ENCODE measurements around the gene APBA1.

Gene APBA1

GRCh38 chr9:69516353-69517322 lies 155.5 kb downstream of the APBA1 start:
- no peak for DNase-seq

- no peak for DNase-seq
Measured at GRCh38 chr9:69515810-69516209, 156.4 kb downstream of the APBA1 start.

GRCh38 chr9:69513141-69513820 lies 158.9 kb downstream of the APBA1 start:
- no peak for DNase-seq

- no peak for DNase-seq
Measured at GRCh38 chr9:69504058-69504457, 168.1 kb downstream of the APBA1 start.

GRCh38 chr9:69502671-69503301 lies 169.4 kb downstream of the APBA1 start:
- no peak for DNase-seq

GRCh38 chr9:69500896-69501295 lies 171.3 kb downstream of the APBA1 start:
- DNase-seq: no peak

GRCh38 chr9:69499959-69500358 lies 172.2 kb downstream of the APBA1 start:
- no peak for DNase-seq

- no peak for DNase-seq
Measured at GRCh38 chr9:69499407-69499806, 172.8 kb downstream of the APBA1 start.

- no peak for DNase-seq
Measured at GRCh38 chr9:69498470-69498869, 173.7 kb downstream of the APBA1 start.

- DNase-seq: no peak
Measured at GRCh38 chr9:69497816-69498215, 174.4 kb downstream of the APBA1 start.

GRCh38 chr9:69496846-69497450 lies 175.2 kb downstream of the APBA1 start:
- DNase-seq: no peak

GRCh38 chr9:69495296-69495695 lies 176.9 kb downstream of the APBA1 start:
- DNase-seq: no peak

GRCh38 chr9:69494763-69495162 lies 177.4 kb downstream of the APBA1 start:
- DNase-seq: no peak

- no peak for DNase-seq
Measured at GRCh38 chr9:69494208-69494607, 178.0 kb downstream of the APBA1 start.

GRCh38 chr9:69486498-69486897 lies 185.7 kb downstream of the APBA1 start:
- DNase-seq: no peak

- peak; percentile 27 for DNase-seq
Measured at GRCh38 chr9:69485466-69485865, 186.7 kb downstream of the APBA1 start.

- DNase-seq: no peak
Measured at GRCh38 chr9:69483886-69484422, 188.2 kb downstream of the APBA1 start.

- DNase-seq: no peak
Measured at GRCh38 chr9:69476797-69477196, 195.4 kb downstream of the APBA1 start.

GRCh38 chr9:69476016-69476415 lies 196.2 kb downstream of the APBA1 start:
- DNase-seq: peak; percentile 32

GRCh38 chr9:69474821-69475220 lies 197.3 kb downstream of the APBA1 start:
- DNase-seq: peak; percentile 12

- DNase-seq: no peak
Measured at GRCh38 chr9:69472101-69472620, 200.0 kb downstream of the APBA1 start.

- DNase-seq: no peak
Measured at GRCh38 chr9:69471433-69471832, 200.7 kb downstream of the APBA1 start.
